GM12892 (cell line): Measurements from ENCODE around the gene MTMR6.

Source experiments
- POLR2A ChIP-seq: IDR thresholded peaks from 2 replicates; pipeline ENCODE4 v1.6.1; 2011; ENCODE audit warnings: low read depth, low read length, control low read depth
- TAF1 ChIP-seq: IDR thresholded peaks from 2 replicates; pipeline ENCODE4 v1.6.1; 2011; ENCODE audit warnings: low read depth, mild to moderate bottlenecking, control low read depth, low read length, borderline replicate concordance

DNA sequence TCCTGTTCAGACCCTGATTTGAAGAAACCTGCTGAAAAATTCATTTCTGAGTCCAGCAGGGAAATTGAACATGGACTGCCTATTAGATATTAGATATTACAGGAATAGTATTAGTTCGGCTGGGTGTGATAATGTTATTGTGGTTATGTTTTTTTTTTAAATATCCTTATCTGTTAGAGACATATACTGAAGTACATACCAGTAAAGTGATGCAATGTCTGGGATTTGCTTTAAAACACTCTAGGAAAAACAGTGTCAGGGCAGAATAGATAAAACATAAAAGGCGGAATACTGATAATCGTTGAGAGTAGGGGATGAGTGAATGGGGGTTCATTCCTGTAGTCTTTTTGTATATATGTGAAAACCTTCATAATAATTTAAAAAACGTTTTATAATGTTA, 86.5 kb downstream of the MTMR6 start:
- TF ChIP-seq POLR2A (no peak), TAF1 (no peak)
